HCT116 (cell line): ENCODE results near the gene UBE2H. TPM values are rescaled to one million over a fixed set of nuclear protein-coding genes. Genes with fewer than 3 reads are reported as not detected.

Experiments used
- ATAC-seq: fragments of 200-7000 bp; cut with Tn5 transposase; 2 replicates; pipeline ENCODE4 v1.9.1; 2020; ENCODE audit warnings: mild to moderate bottlenecking, moderate library complexity
- BruUV-seq: library from RNA; stranded (reverse); fragments of 400-500 nt; replicated peaks from 2 replicates; lab custom pipeline; 2021; lab: Mats Ljungman, UMichigan
- CTCF ChIA-PET: fragments of 300-600 bp; sonication (Branson Sonifier 250); formaldehyde crosslinking; loops from one replicate; lab custom pipeline; 2021; ENCODE audit warnings: antibody characterized with exemption; lab: Charles Lee
- POLR2A ChIA-PET: fragments of 300-600, 350-600 bp; sonication (Branson Sonifier 250); formaldehyde crosslinking; loops from one replicate; lab custom pipeline; 2021; ENCODE audit warnings: antibody characterized with exemption; lab: Charles Lee
- RAD21 ChIA-PET, 2 experiments: fragments of 300-600 bp; sonication (Branson Sonifier 250); formaldehyde crosslinking; loops; one replicate each; lab custom pipeline; 2023; ENCODE audit warnings: low total read pairs in 2 of 2; ENCODE audit not compliant: uncharacterized antibody in 2 of 2, unreplicated experiment in 2 of 2, low non-redundant PET in 1 of 2; lab: Charles Lee
- DNase-seq: peaks from one replicate; pipeline ENCODE4 v3.0.0-alpha.2; 2010; ENCODE audit warnings: low read depth, low spot score
- H2AFZ ChIP-seq: fragments of 200-600 bp; shearing (Covaris generic), sonication (generic); 2 replicates; pipeline ENCODE4 v1.6.1; 2017; ENCODE audit warnings: low read depth, mixed run types, mixed read lengths, antibody characterized with exemption, low read length; ENCODE audit not compliant: poor library complexity, severe bottlenecking
- H3K27ac ChIP-seq: 2 replicates; pipeline ENCODE4 v1.5.1; 2012; ENCODE audit warnings: low read depth, low read length
- H3K27me3 ChIP-seq: fragments of 200-600 bp; sonication (generic); 2 replicates; pipeline ENCODE4 v1.6.1; 2016; ENCODE audit warnings: mixed run types, low read length, mixed read lengths; ENCODE audit not compliant: insufficient read depth
- H3K36me3 ChIP-seq, 2 experiments: fragments of 200-500 bp in 1 of 2; fragments of 200-600 bp in 1 of 2; sonication (Bioruptor generic) in 1 of 2; sonication (generic) in 1 of 2; 2 replicates each; pipeline versions ENCODE4 v1.5.1 to v1.6.1; 2014 to 2016; ENCODE audit warnings: low read length in 2 of 2, inconsistent platforms in 1 of 2, mixed read lengths in 1 of 2, mixed run types in 1 of 2; ENCODE audit not compliant: insufficient read depth in 2 of 2, control insufficient read depth in 1 of 2
- H3K4me1 ChIP-seq, 2 experiments: fragments of 200-600 bp in 1 of 2; sonication (generic) in 1 of 2; 2 replicates each; pipeline versions ENCODE4 v1.5.1 to v1.6.1; 2012 to 2017; ENCODE audit warnings: low read length in 2 of 2, inconsistent platforms in 1 of 2, mild to moderate bottlenecking in 1 of 2, mixed read lengths in 1 of 2, mixed run types in 1 of 2, moderate library complexity in 1 of 2; ENCODE audit not compliant: insufficient read depth in 2 of 2, control insufficient read depth in 1 of 2
- H3K4me2 ChIP-seq: fragments of 200-600 bp; sonication (generic); 2 replicates; pipeline ENCODE4 v1.6.1; 2017; ENCODE audit warnings: mixed run types, low read length, mixed read lengths
- H3K4me3 ChIP-seq, 2 experiments: fragments of 200-600 bp in 1 of 2; sonication (generic) in 1 of 2; replicated peaks in 1 of 2; 2 replicates each; pipeline ENCODE4 v1.5.1; 2011 to 2016; ENCODE audit warnings: low read length in 2 of 2, control low read depth in 1 of 2, low read depth in 1 of 2, mild to moderate bottlenecking in 1 of 2, mixed read lengths in 1 of 2, mixed run types in 1 of 2
- H3K79me2 ChIP-seq: fragments of 200-600 bp; sonication (generic); 2 replicates; pipeline ENCODE4 v1.6.1; 2017; ENCODE audit warnings: mild to moderate bottlenecking, mixed run types, low read length, moderate library complexity, mixed read lengths; ENCODE audit not compliant: insufficient read depth
- H3K9ac ChIP-seq: fragments of 200-600 bp; sonication (generic); 2 replicates; pipeline ENCODE4 v1.6.1; 2016; ENCODE audit warnings: low read length, mixed read lengths
- H3K9me2 ChIP-seq: fragments of 200-600 bp; sonication (generic), shearing (Covaris generic); 2 replicates; pipeline ENCODE4 v1.6.1; 2017; ENCODE audit warnings: mixed run types, mild to moderate bottlenecking, moderate library complexity; ENCODE audit not compliant: insufficient read depth
- H3K9me3 ChIP-seq, 2 experiments: fragments of 200-500 bp in 1 of 2; fragments of 200-600 bp in 1 of 2; sonication (Bioruptor generic) in 1 of 2; sonication (generic) in 1 of 2; 2 replicates each; pipeline ENCODE4 v1.6.1; 2014 to 2017; ENCODE audit warnings: low read length in 2 of 2, mixed read lengths in 2 of 2, inconsistent platforms in 1 of 2, low read depth in 1 of 2, mild to moderate bottlenecking in 1 of 2, mixed run types in 1 of 2, moderate library complexity in 1 of 2; ENCODE audit not compliant: control insufficient read depth in 1 of 2, insufficient read depth in 1 of 2
- H4K20me1 ChIP-seq: fragments of 200-600 bp; sonication (generic), shearing (Covaris generic); 2 replicates; pipeline ENCODE4 v1.6.1; 2017; ENCODE audit warnings: mixed run types, mild to moderate bottlenecking, moderate library complexity; ENCODE audit not compliant: insufficient read depth
- ELF1 ChIP-seq: IDR thresholded peaks from 2 replicates; pipeline ENCODE4 v1.6.1; 2012; ENCODE audit warnings: low read depth, borderline replicate concordance
- EZH2 ChIP-seq: fragments of 200-600 bp; sonication (generic); IDR thresholded peaks from 2 replicates; pipeline ENCODE4 v1.6.1; 2017; ENCODE audit warnings: antibody characterized with exemption, mixed run types
- EZH2phosphoT487 ChIP-seq: fragments of 200-600 bp; IDR thresholded peaks from 2 replicates; pipeline ENCODE4 v1.6.1; 2018; ENCODE audit warnings: antibody characterized with exemption, borderline replicate concordance
- FOSL1 ChIP-seq: IDR thresholded peaks from 2 replicates; pipeline ENCODE4 v1.6.1; 2012; ENCODE audit warnings: low read depth
- POLR2AphosphoS5 ChIP-seq: IDR thresholded peaks from 2 replicates; pipeline ENCODE4 v1.6.1; 2011; ENCODE audit warnings: mild to moderate bottlenecking, low read depth, low read length, moderate library complexity
- RAD21 ChIP-seq: IDR thresholded peaks from 2 replicates; pipeline ENCODE4 v1.6.1; 2012; ENCODE audit warnings: low read depth, mild to moderate bottlenecking
- TCF7L2 ChIP-seq: IDR thresholded peaks from 2 replicates; pipeline ENCODE4 v1.7.0; 2011; ENCODE audit warnings: borderline replicate concordance, inconsistent platforms; ENCODE audit not compliant: insufficient read depth, insufficient read length; ENCODE audit errors: extremely low read depth
- YY1 ChIP-seq: IDR thresholded peaks from 2 replicates; pipeline ENCODE4 v1.6.1; 2011; ENCODE audit warnings: low read length, low read depth, moderate library complexity, mild to moderate bottlenecking; ENCODE audit not compliant: insufficient replicate concordance; ENCODE audit errors: extremely low read depth
- ZBTB33 ChIP-seq: IDR thresholded peaks from 2 replicates; pipeline ENCODE4 v1.6.1; 2011; ENCODE audit warnings: mild to moderate bottlenecking, low read length, moderate library complexity; ENCODE audit not compliant: insufficient replicate concordance; ENCODE audit errors: extremely low read depth
- ZNF274 ChIP-seq: fragments of 200-500 bp; sonication (Bioruptor generic); IDR thresholded peaks from 2 replicates; pipeline ENCODE4 v1.6.1; 2014; ENCODE audit warnings: mild to moderate bottlenecking, low read depth, low read length, inconsistent platforms
- intact Hi-C: fragments of 100-400 bp; cut with micrococcal nuclease; formaldehyde crosslinking; loops from 2 replicates; pipeline ENCODE4 v1.10.0; 2022
- total RNA-seq: library from RNA; stranded (reverse); gene quantifications from one replicate; pipeline ENCODE4 v1.2.1, GENCODE V29; 2021; ENCODE audit not compliant: unreplicated experiment
- TF ChIP-seq, protein P1 (sequence below): IDR thresholded peaks from 2 replicates; pipeline ENCODE4 v1.6.1; 2012
- TF ChIP-seq, protein P2 (sequence below), 3 experiments: fragments of 200-600 bp in 1 of 3; sonication (generic) in 1 of 3; IDR thresholded peaks in 2 of 3; conservative IDR thresholded peaks in 1 of 3; 2 replicates each; pipeline ENCODE4 v1.5.1; 2012 to 2017; ENCODE audit warnings: low read depth in 2 of 3, low read length in 2 of 3, antibody characterized with exemption in 1 of 3, borderline replicate concordance in 1 of 3, control low read depth in 1 of 3, mild to moderate bottlenecking in 1 of 3, mixed read lengths in 1 of 3, mixed run types in 1 of 3, moderate library complexity in 1 of 3; ENCODE audit not compliant: insufficient read depth in 1 of 3

UBE2H gene
- total RNA-seq, 1 experiment from 2014 or later, result 117 TPM

GRCh38 chr7:129789652-129790051, 163.1 kb downstream of the UBE2H start:
- no TSS peak for BruUV-seq
- H3K4me1 ChIP-seq, result no peaks in the 10 kb centered on the region
- no peak for DNase-seq
- CTCF ChIA-PET, result no interaction called here
- no peak overlapping the region for H3K9ac ChIP-seq
- intact Hi-C loops, result no loop called here
- no peak overlapping the region for H3K4me2 ChIP-seq
- no peaks in the 10 kb centered on the region for H4K20me1 ChIP-seq
- no peaks in the 10 kb centered on the region for H3K36me3 ChIP-seq
- no peaks in the 10 kb centered on the region for H3K27me3 ChIP-seq
- H3K9me3 ChIP-seq, result no peaks in the 10 kb centered on the region
- H3K4me3 ChIP-seq, result no peak overlapping the region
- no peaks in the 10 kb centered on the region for H3K79me2 ChIP-seq
- RAD21 ChIA-PET, result no interaction called here
- no peaks in the 10 kb centered on the region for H3K9me2 ChIP-seq
- no peak overlapping the region for H3K27ac ChIP-seq
- TF ChIP-seq TCF7L2 (no peak), POLR2AphosphoS5 (no peak), YY1 (no peak), EZH2phosphoT487 (no peak), EZH2 (no peak)
- TF ChIP-seq, protein P1, sequence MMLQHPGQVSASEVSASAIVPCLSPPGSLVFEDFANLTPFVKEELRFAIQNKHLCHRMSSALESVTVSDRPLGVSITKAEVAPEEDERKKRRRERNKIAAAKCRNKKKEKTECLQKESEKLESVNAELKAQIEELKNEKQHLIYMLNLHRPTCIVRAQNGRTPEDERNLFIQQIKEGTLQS, result no peak
- TF ChIP-seq, protein P2, sequence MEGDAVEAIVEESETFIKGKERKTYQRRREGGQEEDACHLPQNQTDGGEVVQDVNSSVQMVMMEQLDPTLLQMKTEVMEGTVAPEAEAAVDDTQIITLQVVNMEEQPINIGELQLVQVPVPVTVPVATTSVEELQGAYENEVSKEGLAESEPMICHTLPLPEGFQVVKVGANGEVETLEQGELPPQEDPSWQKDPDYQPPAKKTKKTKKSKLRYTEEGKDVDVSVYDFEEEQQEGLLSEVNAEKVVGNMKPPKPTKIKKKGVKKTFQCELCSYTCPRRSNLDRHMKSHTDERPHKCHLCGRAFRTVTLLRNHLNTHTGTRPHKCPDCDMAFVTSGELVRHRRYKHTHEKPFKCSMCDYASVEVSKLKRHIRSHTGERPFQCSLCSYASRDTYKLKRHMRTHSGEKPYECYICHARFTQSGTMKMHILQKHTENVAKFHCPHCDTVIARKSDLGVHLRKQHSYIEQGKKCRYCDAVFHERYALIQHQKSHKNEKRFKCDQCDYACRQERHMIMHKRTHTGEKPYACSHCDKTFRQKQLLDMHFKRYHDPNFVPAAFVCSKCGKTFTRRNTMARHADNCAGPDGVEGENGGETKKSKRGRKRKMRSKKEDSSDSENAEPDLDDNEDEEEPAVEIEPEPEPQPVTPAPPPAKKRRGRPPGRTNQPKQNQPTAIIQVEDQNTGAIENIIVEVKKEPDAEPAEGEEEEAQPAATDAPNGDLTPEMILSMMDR (IDR thresholded peaks at IDR 0.05 in 2 of 3, conservative IDR thresholded peaks at IDR 0.05 in 1 of 3; ENCODE audit: borderline replicate concordance in 1 of 3, insufficient read depth in 1 of 3, low read depth in 2 of 3, low read length in 2 of 3), result no peak
- TF ChIP-seq, all 23 proteins: peak for 0
- POLR2A ChIA-PET, result no interaction called here
- ATAC-seq, result no peak
- H2AFZ ChIP-seq, result no peak overlapping the region

- POLR2A ChIA-PET, result no interaction called here
- CTCF ChIA-PET, result no interaction called here
- no peak for ATAC-seq
- H3K36me3 ChIP-seq, result no peaks in the 10 kb centered on the region
- H3K9me2 ChIP-seq, result no peaks in the 10 kb centered on the region
- H3K79me2 ChIP-seq, result no peaks in the 10 kb centered on the region
- H2AFZ ChIP-seq, result no peak overlapping the region
- no peak for DNase-seq
- no peaks in the 10 kb centered on the region for H3K4me1 ChIP-seq
- H3K9ac ChIP-seq, result no peak overlapping the region
- intact Hi-C loops, result no loop called here
- no peaks in the 10 kb centered on the region for H4K20me1 ChIP-seq
- H3K4me2 ChIP-seq, result no peak overlapping the region
- no TSS peak for BruUV-seq
- H3K27ac ChIP-seq, result no peak overlapping the region
- no peaks in the 10 kb centered on the region for H3K27me3 ChIP-seq
- RAD21 ChIA-PET, result no interaction called here
- TF ChIP-seq ELF1, result no peak
- no peak for TF ChIP-seq EZH2phosphoT487
- TF ChIP-seq ZBTB33, result no peak
- no peak for TF ChIP-seq RAD21
- no peak for TF ChIP-seq FOSL1
- TF ChIP-seq ZNF274, result no peak
- no peak for TF ChIP-seq YY1
- H3K9me3 ChIP-seq, result no peaks in the 10 kb centered on the region
- no peak overlapping the region for H3K4me3 ChIP-seq
These were observed 163.8 kb downstream of the UBE2H start for GRCh38 chr7:129789000-129789399.
